WERI-Rb-1 (cell line): ENCODE data around the gene ZNF277.

Source experiments
- DNase-seq: peaks from one replicate; pipeline ENCODE4 v3.0.0-alpha.2; 2020
- H3K27ac ChIP-seq: fragments of 250-450 bp; sonication (Bioruptor Pico); 2 replicates; pipeline ENCODE4 v1.5.1; 2020; ENCODE audit warnings: mild to moderate bottlenecking, moderate library complexity
- H3K27me3 ChIP-seq: fragments of 250-450 bp; sonication (Bioruptor Pico); 2 replicates; pipeline ENCODE4 v1.5.1; 2021; ENCODE audit warnings: mild to moderate bottlenecking, low read depth, moderate library complexity; ENCODE audit not compliant: insufficient read depth, severe bottlenecking
- H3K36me3 ChIP-seq: fragments of 250-450 bp; sonication (Bioruptor Pico); 2 replicates; pipeline ENCODE4 v1.5.1; 2020; ENCODE audit warnings: mild to moderate bottlenecking, moderate library complexity
- H3K4me3 ChIP-seq: 2 replicates; pipeline ENCODE4 v1.5.1; 2011; ENCODE audit warnings: low read depth, mild to moderate bottlenecking, control low read depth, low read length
- H3K9me3 ChIP-seq: fragments of 250-450 bp; sonication (Bioruptor Pico); 2 replicates; pipeline ENCODE4 v1.5.1; 2021; ENCODE audit warnings: mild to moderate bottlenecking, moderate library complexity; ENCODE audit not compliant: severe bottlenecking
- CTCF ChIP-seq: IDR thresholded peaks from 2 replicates; pipeline ENCODE4 v1.5.1; 2011; ENCODE audit warnings: low read depth, mild to moderate bottlenecking, control low read depth, inconsistent platforms, low read length

Gene ZNF277

GRCh38 chr7:112185005-112185834 is 21.3 kb upstream of the ZNF277 start:
- Histone ChIP-seq H3K27ac (no peak overlapping the region), H3K27me3 (no peaks in the 10 kb centered on the region), H3K9me3 (no peaks in the 10 kb centered on the region), H3K4me3 (no peak overlapping the region), H3K36me3 (no peaks in the 10 kb centered on the region)
- TF ChIP-seq CTCF = no peak
- no peak for DNase-seq

GRCh38 chr7:112186300-112186699 is 20.2 kb upstream of the ZNF277 start:
- H3K27ac ChIP-seq = no peak overlapping the region

GRCh38 chr7:112188257-112188656 is 18.2 kb upstream of the ZNF277 start:
- no peak for DNase-seq
- Histone ChIP-seq H3K36me3 (no peaks in the 10 kb centered on the region), H3K4me3 (no peak overlapping the region), H3K27me3 (no peaks in the 10 kb centered on the region), H3K9me3 (no peaks in the 10 kb centered on the region), H3K27ac (no peak overlapping the region)
- no peak for TF ChIP-seq CTCF

More at GRCh38 chr7:112186300-112186699, 20.2 kb upstream of the ZNF277 start:
- DNase-seq = no peak
- no peaks in the 10 kb centered on the region for H3K36me3 ChIP-seq
- no peak overlapping the region for H3K4me3 ChIP-seq
- no peak for TF ChIP-seq CTCF
- H3K27me3 ChIP-seq = no peaks in the 10 kb centered on the region
- no peaks in the 10 kb centered on the region for H3K9me3 ChIP-seq

GRCh38 chr7:112189691-112190090 is 16.8 kb upstream of the ZNF277 start:
- H3K9me3 ChIP-seq = no peaks in the 10 kb centered on the region
- no peak for DNase-seq

GRCh38 chr7:112190120-112190519 is 16.4 kb upstream of the ZNF277 start:
- no peak for TF ChIP-seq CTCF
- Histone ChIP-seq H3K27me3 (no peaks in the 10 kb centered on the region), H3K36me3 (no peaks in the 10 kb centered on the region), H3K9me3 (no peaks in the 10 kb centered on the region), H3K4me3 (no peak overlapping the region), H3K27ac (no peak overlapping the region)
- no peak for DNase-seq

More at GRCh38 chr7:112189691-112190090, 16.8 kb upstream of the ZNF277 start:
- Histone ChIP-seq H3K27ac (no peak overlapping the region), H3K36me3 (no peaks in the 10 kb centered on the region), H3K4me3 (no peak overlapping the region), H3K27me3 (no peaks in the 10 kb centered on the region)
- no peak for TF ChIP-seq CTCF
